GM23338 (cell line): ENCODE results near the gene RFFL. TPM values are rescaled to one million over a fixed set of nuclear protein-coding genes. Genes with fewer than 3 reads are reported as not detected.

Experiments used
- ATAC-seq: fragments of 200-7000 bp; cut with Tn5 transposase; 3 replicates; pipeline ENCODE4 v1.9.1; 2020
- DNase-seq: peaks from one replicate; pipeline ENCODE4 v3.0.0-alpha.2; 2015; ENCODE audit warnings: low spot score
- H2AFZ ChIP-seq: fragments of 200-600 bp; sonication (generic); 2 replicates; pipeline ENCODE4 v1.8.0; 2016; ENCODE audit warnings: antibody characterized with exemption, mild to moderate bottlenecking, moderate library complexity
- H3F3A ChIP-seq: fragments of 200-600 bp; sonication (generic); replicated peaks from 2 replicates; pipeline ENCODE4 v1.8.0; 2017; ENCODE audit warnings: antibody characterized with exemption, mixed run types, low read depth
- H3K27ac ChIP-seq: fragments of 200-600 bp; sonication (generic); 2 replicates; pipeline ENCODE4 v1.6.1; 2016; ENCODE audit warnings: low read depth
- H3K27me3 ChIP-seq: fragments of 200-600 bp; sonication (generic); 2 replicates; pipeline ENCODE4 v1.8.0; 2016; ENCODE audit warnings: mild to moderate bottlenecking, mixed run types, moderate library complexity; ENCODE audit not compliant: insufficient read depth
- H3K36me3 ChIP-seq: fragments of 200-600 bp; sonication (generic); 2 replicates; pipeline ENCODE4 v1.8.0; 2016; ENCODE audit warnings: mild to moderate bottlenecking; ENCODE audit not compliant: insufficient read depth
- H3K4me1 ChIP-seq: fragments of 200-600 bp; sonication (generic); 2 replicates; pipeline ENCODE4 v1.8.0; 2016; ENCODE audit warnings: mild to moderate bottlenecking, moderate library complexity; ENCODE audit not compliant: insufficient read depth
- H3K4me2 ChIP-seq: fragments of 200-600 bp; sonication (generic); 2 replicates; pipeline ENCODE4 v1.7.1; 2017; ENCODE audit warnings: mixed run types
- H3K4me3 ChIP-seq: fragments of 200-600 bp; sonication (generic); 2 replicates; pipeline ENCODE4 v1.6.1; 2016; ENCODE audit warnings: mixed run types
- H3K79me2 ChIP-seq: fragments of 200-600 bp; sonication (generic); replicated peaks from 2 replicates; pipeline ENCODE4 v1.8.0; 2017; ENCODE audit warnings: mild to moderate bottlenecking; ENCODE audit not compliant: insufficient read depth
- H3K9me2 ChIP-seq: fragments of 200-600 bp; sonication (generic); 2 replicates; pipeline ENCODE4 v1.8.0; 2017; ENCODE audit not compliant: insufficient read depth
- H4K20me1 ChIP-seq: fragments of 200-600 bp; sonication (generic); replicated peaks from 2 replicates; pipeline ENCODE4 v1.8.0; 2017; ENCODE audit warnings: mild to moderate bottlenecking; ENCODE audit not compliant: insufficient read depth
- H3K27ac Mint-ChIP-seq: 2 replicates; pipeline ENCODE4 v1.8.0; 2020; ENCODE audit warnings: inconsistent platforms, mild to moderate bottlenecking, moderate library complexity, mixed read lengths
- H3K27me3 Mint-ChIP-seq: 3 replicates; pipeline ENCODE4 v1.8.0; 2022; ENCODE audit warnings: low read depth, mild to moderate bottlenecking, moderate library complexity, mixed read lengths, inconsistent platforms; ENCODE audit not compliant: insufficient read depth, poor library complexity
- H3K36me3 Mint-ChIP-seq: 3 replicates; pipeline ENCODE4 v1.8.0; 2021; ENCODE audit warnings: low read depth, mild to moderate bottlenecking, inconsistent platforms, moderate library complexity, mixed read lengths
- H3K4me1 Mint-ChIP-seq: 3 replicates; pipeline ENCODE4 v1.8.0; 2020; ENCODE audit warnings: mild to moderate bottlenecking, inconsistent platforms, mixed read lengths
- H3K4me3 Mint-ChIP-seq: 3 replicates; pipeline ENCODE4 v1.8.0; 2021; ENCODE audit warnings: moderate library complexity, mild to moderate bottlenecking, inconsistent platforms, mixed read lengths
- H3K9me3 Mint-ChIP-seq: 3 replicates; pipeline ENCODE4 v1.8.0; 2020; ENCODE audit warnings: moderate library complexity, mild to moderate bottlenecking, inconsistent platforms, mixed read lengths
- CREB1 ChIP-seq: fragments of 250-450 bp; sonication (Bioruptor Pico); IDR thresholded peaks from 2 replicates; pipeline ENCODE4 v1.5.0; 2020; ENCODE audit warnings: low read depth, mild to moderate bottlenecking, moderate library complexity
- ETS1 ChIP-seq: IDR thresholded peaks from 2 replicates; pipeline ENCODE4 v1.6.1; 2016; ENCODE audit warnings: antibody characterized with exemption
- EZH2 ChIP-seq: fragments of 200-600 bp; sonication (generic); IDR thresholded peaks from one replicate; pipeline ENCODE4 v1.8.0; 2017; ENCODE audit warnings: antibody characterized with exemption, mild to moderate bottlenecking, low read depth; ENCODE audit not compliant: unreplicated experiment
- EZH2phosphoT487 ChIP-seq: fragments of 200-600 bp; sonication (generic); IDR thresholded peaks from one replicate; pipeline ENCODE4 v1.8.1; 2018; ENCODE audit warnings: antibody characterized with exemption; ENCODE audit not compliant: unreplicated experiment
- JUNB ChIP-seq: IDR thresholded peaks from one replicate; pipeline ENCODE4 v1.6.1; 2016; ENCODE audit warnings: antibody characterized with exemption; ENCODE audit not compliant: unreplicated experiment
- NANOG ChIP-seq: IDR thresholded peaks from 2 replicates; pipeline ENCODE4 v1.6.1; 2016; ENCODE audit warnings: antibody characterized with exemption, borderline replicate concordance
- POLR2AphosphoS5 ChIP-seq: IDR thresholded peaks from 2 replicates; pipeline ENCODE4 v1.6.1; 2016; ENCODE audit warnings: antibody characterized with exemption, low read depth
- STAT1 ChIP-seq: IDR thresholded peaks from one replicate; pipeline ENCODE4 v1.6.1; 2016; ENCODE audit warnings: antibody characterized with exemption; ENCODE audit not compliant: unreplicated experiment
- ZNF114 ChIP-seq: fragments of 250-450 bp; sonication (Bioruptor Pico); IDR thresholded peaks from 2 replicates; pipeline ENCODE4 v1.5.0; 2020; ENCODE audit warnings: mild to moderate bottlenecking, moderate library complexity
- ZNF331 ChIP-seq: fragments of 250-450 bp; sonication (Bioruptor Pico); IDR thresholded peaks from 2 replicates; pipeline ENCODE4 v1.5.0; 2020; ENCODE audit warnings: low read depth, mild to moderate bottlenecking, moderate library complexity
- ZNF462 ChIP-seq: fragments of 250-450 bp; sonication (Bioruptor Pico); IDR thresholded peaks from 2 replicates; pipeline ENCODE4 v1.5.0; 2020; ENCODE audit warnings: mild to moderate bottlenecking, moderate library complexity
- polyA plus RNA-seq: library from polyadenylated mRNA; unstranded; fragments of >200 nt; fragmentation: Nextera tagmentation; extraction: Ambion mirVana; gene quantifications from 2 replicates; pipeline ENCODE4 v1.2.1, GENCODE V29; 2016
- total RNA-seq: library from RNA; depleted of rRNA; stranded (reverse); fragments of >200 nt; shearing (Covaris generic); gene quantifications from 2 replicates; pipeline ENCODE4 v1.2.3, GENCODE V29; 2014
- TF ChIP-seq, protein P1 (sequence below): IDR thresholded peaks from one replicate; pipeline ENCODE4 v1.6.1; 2018; ENCODE audit warnings: antibody characterized with exemption; ENCODE audit not compliant: unreplicated experiment
- TF ChIP-seq, protein P2 (sequence below), 2 experiments: fragments of 200-600 bp in 1 of 2; sonication (generic) in 1 of 2; conservative IDR thresholded peaks; 2 replicates each; pipeline versions ENCODE4 v1.5.1 to v1.6.1; 2016 to 2017; ENCODE audit warnings: antibody characterized with exemption in 2 of 2, low read depth in 2 of 2, mild to moderate bottlenecking in 2 of 2, moderate library complexity in 1 of 2

RFFL gene
- total and polyA plus RNA-seq, 2 experiments from 2014 or later, result 4.1 to 22.2 TPM

GRCh38 chr17:34997355-34997862 lies 66.1 kb downstream of the RFFL start:
- H3K27ac Mint-ChIP-seq, result no peak overlapping the region
- H3K4me3 Mint-ChIP-seq, result no peak overlapping the region
- Histone ChIP-seq H3K27ac (no peak overlapping the region), H3F3A (no peaks in the 10 kb centered on the region), H3K36me3 (peaks cover 70% of the 10 kb centered on the region), H3K4me1 (no peaks in the 10 kb centered on the region), H3K4me2 (no peak overlapping the region), H4K20me1 (peaks cover 3% of the 10 kb centered on the region), H3K27me3 (no peaks in the 10 kb centered on the region), H3K4me3 (no peak overlapping the region), H2AFZ (no peak overlapping the region), H3K9me2 (no peaks in the 10 kb centered on the region), H3K79me2 (no peaks in the 10 kb centered on the region)
- peaks cover 3% of the 10 kb centered on the region for H3K27me3 Mint-ChIP-seq
- no peak for TF ChIP-seq POLR2AphosphoS5
- TF ChIP-seq, protein P1, sequence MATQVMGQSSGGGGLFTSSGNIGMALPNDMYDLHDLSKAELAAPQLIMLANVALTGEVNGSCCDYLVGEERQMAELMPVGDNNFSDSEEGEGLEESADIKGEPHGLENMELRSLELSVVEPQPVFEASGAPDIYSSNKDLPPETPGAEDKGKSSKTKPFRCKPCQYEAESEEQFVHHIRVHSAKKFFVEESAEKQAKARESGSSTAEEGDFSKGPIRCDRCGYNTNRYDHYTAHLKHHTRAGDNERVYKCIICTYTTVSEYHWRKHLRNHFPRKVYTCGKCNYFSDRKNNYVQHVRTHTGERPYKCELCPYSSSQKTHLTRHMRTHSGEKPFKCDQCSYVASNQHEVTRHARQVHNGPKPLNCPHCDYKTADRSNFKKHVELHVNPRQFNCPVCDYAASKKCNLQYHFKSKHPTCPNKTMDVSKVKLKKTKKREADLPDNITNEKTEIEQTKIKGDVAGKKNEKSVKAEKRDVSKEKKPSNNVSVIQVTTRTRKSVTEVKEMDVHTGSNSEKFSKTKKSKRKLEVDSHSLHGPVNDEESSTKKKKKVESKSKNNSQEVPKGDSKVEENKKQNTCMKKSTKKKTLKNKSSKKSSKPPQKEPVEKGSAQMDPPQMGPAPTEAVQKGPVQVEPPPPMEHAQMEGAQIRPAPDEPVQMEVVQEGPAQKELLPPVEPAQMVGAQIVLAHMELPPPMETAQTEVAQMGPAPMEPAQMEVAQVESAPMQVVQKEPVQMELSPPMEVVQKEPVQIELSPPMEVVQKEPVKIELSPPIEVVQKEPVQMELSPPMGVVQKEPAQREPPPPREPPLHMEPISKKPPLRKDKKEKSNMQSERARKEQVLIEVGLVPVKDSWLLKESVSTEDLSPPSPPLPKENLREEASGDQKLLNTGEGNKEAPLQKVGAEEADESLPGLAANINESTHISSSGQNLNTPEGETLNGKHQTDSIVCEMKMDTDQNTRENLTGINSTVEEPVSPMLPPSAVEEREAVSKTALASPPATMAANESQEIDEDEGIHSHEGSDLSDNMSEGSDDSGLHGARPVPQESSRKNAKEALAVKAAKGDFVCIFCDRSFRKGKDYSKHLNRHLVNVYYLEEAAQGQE, result no peak
- TF ChIP-seq CREB1 (CRISPR knock-in tag), result no peak
- no peak for TF ChIP-seq EZH2
- no peak for TF ChIP-seq ZNF331 (CRISPR knock-in tag)
- no peak for TF ChIP-seq EZH2phosphoT487
- no peak for TF ChIP-seq JUNB
- no peak for TF ChIP-seq STAT1
- no peak for TF ChIP-seq ZNF114
- TF ChIP-seq, protein P2, sequence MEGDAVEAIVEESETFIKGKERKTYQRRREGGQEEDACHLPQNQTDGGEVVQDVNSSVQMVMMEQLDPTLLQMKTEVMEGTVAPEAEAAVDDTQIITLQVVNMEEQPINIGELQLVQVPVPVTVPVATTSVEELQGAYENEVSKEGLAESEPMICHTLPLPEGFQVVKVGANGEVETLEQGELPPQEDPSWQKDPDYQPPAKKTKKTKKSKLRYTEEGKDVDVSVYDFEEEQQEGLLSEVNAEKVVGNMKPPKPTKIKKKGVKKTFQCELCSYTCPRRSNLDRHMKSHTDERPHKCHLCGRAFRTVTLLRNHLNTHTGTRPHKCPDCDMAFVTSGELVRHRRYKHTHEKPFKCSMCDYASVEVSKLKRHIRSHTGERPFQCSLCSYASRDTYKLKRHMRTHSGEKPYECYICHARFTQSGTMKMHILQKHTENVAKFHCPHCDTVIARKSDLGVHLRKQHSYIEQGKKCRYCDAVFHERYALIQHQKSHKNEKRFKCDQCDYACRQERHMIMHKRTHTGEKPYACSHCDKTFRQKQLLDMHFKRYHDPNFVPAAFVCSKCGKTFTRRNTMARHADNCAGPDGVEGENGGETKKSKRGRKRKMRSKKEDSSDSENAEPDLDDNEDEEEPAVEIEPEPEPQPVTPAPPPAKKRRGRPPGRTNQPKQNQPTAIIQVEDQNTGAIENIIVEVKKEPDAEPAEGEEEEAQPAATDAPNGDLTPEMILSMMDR (conservative IDR thresholded peaks at IDR 0.05; ENCODE audit: low read depth in 2 of 2), result no peak
- TF ChIP-seq NANOG, result no peak
- TF ChIP-seq ETS1, result no peak
- TF ChIP-seq ZNF462 (CRISPR knock-in tag), result no peak
- DNase-seq (no peak), ATAC-seq (no peak)
- no peaks in the 10 kb centered on the region for H3K4me1 Mint-ChIP-seq
- H3K9me3 Mint-ChIP-seq, result no peaks in the 10 kb centered on the region
- peaks cover 93% of the 10 kb centered on the region for H3K36me3 Mint-ChIP-seq
